Endothelial cell of umbilical vein (primary cell): ENCODE data around the gene PSTPIP1. TPM values are rescaled to one million over a fixed set of nuclear protein-coding genes. Genes with fewer than 3 reads are reported as not detected.

ENCODE experiments used
- BruUV-seq: library from RNA; stranded (reverse); fragments of 400-500 nt; replicated peaks from 2 replicates; lab custom pipeline; 2021; lab: Mats Ljungman, UMichigan
- CTCF ChIA-PET: fragments of 300-600, 350-600 bp; sonication (Branson Sonifier 250); formaldehyde crosslinking; loops from one replicate; lab custom pipeline; 2021; ENCODE audit warnings: antibody characterized with exemption, inconsistent platforms; lab: Charles Lee
- POLR2A ChIA-PET: fragments of 300-600, 350-600 bp; sonication (Branson Sonifier 250); formaldehyde crosslinking; loops from one replicate; lab custom pipeline; 2021; ENCODE audit warnings: antibody characterized with exemption, inconsistent platforms; lab: Charles Lee
- DNase-seq: peaks from one replicate; pipeline ENCODE4 v3.0.0-alpha.2; 2011; ENCODE audit warnings: low read depth, low spot score
- FAIRE-seq: peaks from 2 replicates; lab custom pipeline; 2011; peaks lifted over from hg19 to GRCh38; lab: Jason Lieb, UNC
- H2AFZ ChIP-seq: 2 replicates; pipeline ENCODE4 v1.6.0; 2012; ENCODE audit warnings: low read depth, low read length, control low read depth, inconsistent platforms
- H3K27ac ChIP-seq: 2 replicates; pipeline ENCODE4 v1.5.1; 2011; ENCODE audit warnings: low read depth, mild to moderate bottlenecking, control low read depth, low read length, moderate library complexity; ENCODE audit not compliant: insufficient read depth
- H3K27me3 ChIP-seq, 2 experiments: 2 replicates each; pipeline versions ENCODE4 v1.6.0 to v1.6.1; 2011; ENCODE audit warnings: low read length in 2 of 2, mixed read lengths in 1 of 2; ENCODE audit not compliant: control insufficient read depth in 2 of 2, insufficient read depth in 2 of 2
- H3K36me3 ChIP-seq, 2 experiments: 2 replicates in 1 of 2; 3 replicates in 1 of 2; pipeline ENCODE4 v1.5.1; 2011; ENCODE audit warnings: low read length in 2 of 2, mild to moderate bottlenecking in 1 of 2, moderate library complexity in 1 of 2; ENCODE audit not compliant: control insufficient read depth in 2 of 2, insufficient read depth in 2 of 2; ENCODE audit errors: extremely low read depth in 1 of 2
- H3K4me1 ChIP-seq: 3 replicates; pipeline ENCODE4 v1.5.1; 2011; ENCODE audit warnings: mild to moderate bottlenecking, low read length; ENCODE audit not compliant: control insufficient read depth, insufficient read depth; ENCODE audit errors: extremely low read depth
- H3K4me2 ChIP-seq: 2 replicates; pipeline ENCODE4 v1.6.1; 2011; ENCODE audit warnings: low read length, control low read depth, mixed read lengths; ENCODE audit not compliant: insufficient read depth
- H3K4me3 ChIP-seq, 3 experiments: fragments of 200-600 bp in 1 of 3; sonication (generic), shearing (Covaris generic) in 1 of 3; replicated peaks in 1 of 3; 2 replicates each; pipeline ENCODE4 v1.5.1; 2011 to 2016; ENCODE audit warnings: control low read depth in 3 of 3, low read length in 3 of 3, mild to moderate bottlenecking in 2 of 3, inconsistent platforms in 1 of 3, low read depth in 1 of 3, moderate library complexity in 1 of 3; ENCODE audit not compliant: insufficient read depth in 1 of 3
- H3K79me2 ChIP-seq: 2 replicates; pipeline ENCODE4 v1.6.0; 2012; ENCODE audit warnings: low read length, inconsistent platforms; ENCODE audit not compliant: control insufficient read depth, insufficient read depth
- H3K9ac ChIP-seq: replicated peaks from 2 replicates; pipeline ENCODE3; 2011; ENCODE audit warnings: low read length, control low read depth; ENCODE audit not compliant: insufficient read depth; ENCODE audit errors: extremely low read depth
- H3K9me1 ChIP-seq: replicated peaks from 3 replicates; pipeline ENCODE4 v1.6.0; 2011; ENCODE audit warnings: mild to moderate bottlenecking, low read length; ENCODE audit not compliant: control insufficient read depth, insufficient read depth; ENCODE audit errors: extremely low read depth
- H3K9me3 ChIP-seq: replicated peaks from 2 replicates; pipeline ENCODE4 v1.5.1; 2012; ENCODE audit warnings: low read length, inconsistent platforms; ENCODE audit not compliant: control insufficient read depth, insufficient read depth
- H4K20me1 ChIP-seq: replicated peaks from 2 replicates; pipeline ENCODE3; 2011; ENCODE audit warnings: mild to moderate bottlenecking, low read length; ENCODE audit not compliant: control insufficient read depth, insufficient read depth; ENCODE audit errors: extremely low read depth
- GATA2 ChIP-seq: IDR thresholded peaks from 2 replicates; pipeline ENCODE4 v1.7.0; 2011; ENCODE audit warnings: low read depth, mild to moderate bottlenecking, moderate library complexity, mixed read lengths, low read length; ENCODE audit not compliant: insufficient read length, insufficient read depth
- JUN ChIP-seq: IDR thresholded peaks from 2 replicates; pipeline ENCODE4 v1.6.1; 2011; ENCODE audit warnings: borderline replicate concordance, low read depth; ENCODE audit not compliant: insufficient read length, insufficient read depth
- POLR2AphosphoS5 ChIP-seq: IDR thresholded peaks from 2 replicates; pipeline ENCODE4 v1.6.1; 2012; ENCODE audit warnings: low read depth, mild to moderate bottlenecking, control low read depth, low read length, moderate library complexity; ENCODE audit not compliant: insufficient read depth
- dilution Hi-C: fragments of 300-500 bp; cut with MboI; formaldehyde crosslinking; loops from one replicate; pipeline ENCODE4 v1.15.0; 2019; ENCODE audit warnings: low sequenced_read_pairs; ENCODE audit not compliant: extremely low pct_ligation_motif_present
- intact Hi-C: fragments of 100-400 bp; cut with micrococcal nuclease; formaldehyde crosslinking; loops from one replicate; pipeline ENCODE4 v1.10.0; 2022
- polyA plus RNA-seq, 4 experiments: library from polyadenylated mRNA; depleted of rRNA in 3 of 4; stranded (reverse) in 3 of 4; unstranded in 1 of 4; fragments of >200 nt; gene quantifications; 2 replicates each; pipeline versions ENCODE4 v1.2.1 to v1.2.3, GENCODE V29; 2011 to 2012; ENCODE audit warnings: missing spikeins in 1 of 4
- total RNA-seq: library from RNA; stranded (reverse); gene quantifications from 2 replicates; pipeline ENCODE4 v1.2.3, GENCODE V29; 2021

Gene PSTPIP1
- total and polyA plus RNA-seq, 2 donors (not counting 3 experiments of a cell fraction or from before 2014, with no cell fraction given): not detected

DNA sequence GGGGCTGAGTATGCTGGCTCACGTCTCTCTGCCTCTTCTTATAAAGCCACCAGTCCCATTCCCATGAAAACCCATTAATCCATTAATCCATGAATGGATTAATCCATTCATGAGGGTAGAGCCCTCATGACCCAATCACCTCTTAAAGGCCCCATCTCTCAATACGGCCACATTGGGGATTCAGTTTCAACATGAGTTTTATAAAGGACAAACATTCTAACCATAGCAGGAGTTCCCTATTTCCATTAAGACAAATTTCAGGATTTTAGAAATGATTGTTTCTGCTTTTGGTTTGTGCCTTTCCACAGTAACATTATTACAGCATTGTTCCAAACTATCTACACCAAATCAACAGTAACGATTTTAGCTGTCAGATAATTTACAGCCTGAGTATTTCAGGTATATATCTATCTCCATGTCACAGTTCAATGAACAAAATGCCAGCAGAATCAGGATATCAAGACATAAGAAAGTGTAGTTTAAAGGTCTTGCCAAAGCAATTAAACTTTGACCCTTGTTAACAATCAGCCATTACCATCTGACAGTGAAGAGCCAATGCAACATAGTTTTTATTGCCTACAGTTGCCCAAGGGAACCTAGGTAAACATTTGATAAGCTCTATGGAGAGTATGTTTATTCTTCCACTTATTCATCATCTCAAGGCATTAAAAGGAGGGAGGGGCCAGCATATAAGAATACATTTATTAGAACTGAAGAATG, 72.2 kb downstream of the PSTPIP1 start:
- ChIA-PET CTCF (interaction anchor here (1.5 to 1.8 kb wide), 2 partner anchors 9 to 476 kb away, joined by 4 to 6 read pairs; no protein-coding TSS in a partner anchor), POLR2A (interaction anchor here (0.8 to 1.5 kb wide), 2 partner anchors 11 to 50 kb away, joined by 3 to 8 read pairs; no protein-coding TSS in a partner anchor)
- no peak overlapping the region for H2AFZ ChIP-seq
- H3K4me1 ChIP-seq: peaks cover 55% of the 10 kb centered on the region
- intact Hi-C loops (loop anchor here (2.0 kb wide), 1 partner anchor 26 kb away; no protein-coding TSS in a partner anchor), dilution Hi-C loops (no loop called here)
- no peaks in the 10 kb centered on the region for H3K9me1 ChIP-seq
- H3K4me3 ChIP-seq: no peak overlapping the region
- TF ChIP-seq JUN (peak; percentile 24), GATA2 (no peak), POLR2AphosphoS5 (peak; percentile 15)
- no peaks in the 10 kb centered on the region for H3K9me3 ChIP-seq
- no peaks in the 10 kb centered on the region for H3K27me3 ChIP-seq
- no TSS peak for BruUV-seq
- FAIRE-seq (no peak), DNase-seq (peak; percentile 84)
- no peaks in the 10 kb centered on the region for H3K36me3 ChIP-seq
- no peak overlapping the region for H3K9ac ChIP-seq
- H3K79me2 ChIP-seq: peaks cover 72% of the 10 kb centered on the region
- peak overlapping the region; percentile 51 for H3K27ac ChIP-seq
- no peaks in the 10 kb centered on the region for H4K20me1 ChIP-seq
- peak overlapping the region; percentile 10 for H3K4me2 ChIP-seq

- no peak overlapping the region for H3K4me3 ChIP-seq
- H3K27me3 ChIP-seq: no peaks in the 10 kb centered on the region
- no TSS peak for BruUV-seq
- ChIA-PET CTCF (interaction anchor here (1.8 to 2.5 kb wide), 2 partner anchors 9 to 476 kb away, joined by 6 to 10 read pairs; no protein-coding TSS in a partner anchor), POLR2A (interaction anchor here (0.8 to 1.5 kb wide), 2 partner anchors 11 to 50 kb away, joined by 3 to 8 read pairs; no protein-coding TSS in a partner anchor)
- TF ChIP-seq JUN: no peak
- peaks cover 65% of the 10 kb centered on the region for H3K79me2 ChIP-seq
- peaks cover 55% of the 10 kb centered on the region for H3K4me1 ChIP-seq
- H3K27ac ChIP-seq: peak overlapping the region; percentile 51
- no peaks in the 10 kb centered on the region for H4K20me1 ChIP-seq
- no peaks in the 10 kb centered on the region for H3K9me1 ChIP-seq
- H2AFZ ChIP-seq: no peak overlapping the region
- no peaks in the 10 kb centered on the region for H3K9me3 ChIP-seq
- H3K36me3 ChIP-seq: no peaks in the 10 kb centered on the region
- H3K4me2 ChIP-seq: peak overlapping the region; percentile 10
- FAIRE-seq: no peak
- peak; percentile 32 for DNase-seq
- intact Hi-C loops: loop anchor here (2.0 kb wide), 1 partner anchor 27 kb away; no protein-coding TSS in a partner anchor
- dilution Hi-C loops: no loop called here
- H3K9ac ChIP-seq: peak overlapping the region; percentile 51
Observed at GRCh38 chr15:77067691-77068367, 72.9 kb downstream of the PSTPIP1 start.
